HG02798 (cell line): Measurements from ENCODE around the gene DNMT3B.
"Not testable (repeated sequence)": the region's sequence is repeated elsewhere in the genome, so short reads cannot be mapped to it uniquely, and the experiment has no call there.

Source experiments
- ATAC-seq: cut with Tn5 transposase; IDR thresholded peaks from one replicate; pipeline ENCODE4 v1.9.1; 2021; ENCODE audit warnings: mild to moderate bottlenecking; ENCODE audit not compliant: unreplicated experiment, poor library complexity

The DNMT3B gene

GRCh38 chr20:32762754-32763201 is 593 bp downstream of the DNMT3B start:
- ATAC-seq, result no peak

GRCh38 chr20:32763202-32764004 is 1.2 kb downstream of the DNMT3B start:
- no peak for ATAC-seq

DNA sequence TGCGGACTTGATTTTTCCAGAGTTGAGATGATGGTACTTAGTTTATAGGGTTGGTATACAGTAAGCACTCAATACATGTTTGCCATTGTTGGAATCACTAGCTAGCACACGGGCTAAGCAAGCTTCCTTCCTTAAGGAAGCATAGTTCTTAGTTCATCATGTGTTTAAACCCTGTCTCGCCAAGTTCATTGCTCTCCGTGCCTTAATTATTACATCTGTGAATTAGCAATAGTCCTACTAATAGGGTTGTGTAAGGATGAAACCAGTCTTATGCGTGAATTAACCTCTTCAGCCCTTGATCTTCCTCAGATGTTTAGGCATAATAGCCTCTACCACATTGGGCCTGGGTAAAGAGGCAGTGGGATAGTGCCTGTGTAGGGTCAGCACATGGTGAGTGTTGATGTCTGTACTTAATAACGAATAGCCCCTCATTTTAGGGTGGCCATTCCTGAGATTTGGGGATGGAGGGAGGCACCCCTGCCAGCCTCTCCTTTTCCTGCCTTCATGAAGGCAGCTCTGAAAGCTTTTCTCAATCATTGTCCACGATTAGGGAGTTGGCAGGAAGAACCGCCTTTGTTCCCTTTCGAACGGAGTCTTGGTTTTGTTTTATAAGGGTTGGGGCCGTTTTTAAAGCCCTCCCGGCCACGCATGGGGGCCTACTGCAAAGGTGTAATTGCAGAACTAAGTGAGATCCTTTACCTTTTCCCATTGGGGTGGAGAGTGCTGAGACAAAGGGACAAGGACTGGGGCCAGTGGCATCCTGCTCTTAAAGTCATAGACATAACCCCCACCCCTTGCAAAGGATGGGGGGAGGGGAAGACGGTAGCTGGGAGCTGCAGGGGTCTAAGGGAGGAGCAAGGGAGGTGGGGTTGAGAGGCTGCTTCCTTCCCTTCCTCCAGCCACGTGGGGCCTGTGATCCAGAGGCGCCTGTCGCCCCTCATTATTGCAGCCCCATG is 2.1 kb downstream of the DNMT3B start:
- ATAC-seq, result no peak

DNA sequence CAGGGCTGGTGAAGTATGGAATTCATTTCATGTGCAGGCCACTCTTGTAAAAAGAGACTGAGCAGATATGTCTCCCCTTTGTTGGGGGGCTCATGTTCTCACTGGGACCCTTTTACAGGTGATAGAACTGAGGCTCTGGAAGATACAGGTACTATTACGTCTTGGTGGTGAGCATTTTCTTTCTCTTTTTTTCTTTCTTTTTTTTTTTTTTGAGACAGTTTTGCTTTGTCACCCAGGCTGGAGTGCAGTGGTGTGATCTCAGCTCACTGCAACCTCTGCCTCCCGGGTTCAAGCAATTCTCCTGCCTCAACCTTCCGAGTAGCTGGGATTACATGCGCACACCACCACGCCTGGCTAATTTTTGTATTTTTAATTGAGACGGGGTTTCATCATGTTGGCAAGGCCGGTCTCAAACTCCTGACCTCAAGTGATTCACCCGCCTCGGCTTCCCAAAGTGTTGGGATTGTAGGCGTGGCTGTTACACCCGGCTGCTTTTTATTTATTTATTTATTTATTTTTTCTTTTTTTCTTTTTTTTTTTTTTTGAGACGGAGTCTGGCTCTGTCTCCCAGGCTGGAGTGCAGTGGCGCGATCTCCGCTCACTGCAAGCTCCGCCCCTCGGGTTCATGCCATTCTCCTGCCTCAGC is 3.2 kb downstream of the DNMT3B start:
- ATAC-seq, result not testable (repeated sequence)

- no peak for ATAC-seq
These were observed 5.4 kb downstream of the DNMT3B start for GRCh38 chr20:32767418-32768198.

- no peak for ATAC-seq
These were observed 9.9 kb downstream of the DNMT3B start for GRCh38 chr20:32772046-32772445.

DNA sequence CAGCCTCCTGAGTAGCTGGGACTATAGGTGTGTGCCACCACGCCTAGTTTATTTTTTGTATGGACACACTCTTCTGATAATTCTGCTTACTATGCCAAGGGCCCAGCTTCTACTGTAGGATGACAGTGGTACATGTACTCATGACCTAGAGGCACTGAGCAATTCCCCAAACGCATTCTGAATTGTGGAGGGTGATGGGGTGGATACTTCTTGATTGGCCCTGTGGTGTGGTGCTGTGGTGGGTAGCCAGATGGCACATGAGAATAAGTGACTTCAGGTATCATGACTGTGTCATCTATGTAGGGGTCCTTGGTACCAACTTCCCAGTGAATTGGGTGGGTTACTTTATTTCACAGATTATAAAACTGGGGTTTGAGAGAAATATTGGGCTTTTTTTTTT is 11.0 kb downstream of the DNMT3B start:
- ATAC-seq, result no peak

GRCh38 chr20:32773855-32774254 is 11.7 kb downstream of the DNMT3B start:
- no peak for ATAC-seq

DNA sequence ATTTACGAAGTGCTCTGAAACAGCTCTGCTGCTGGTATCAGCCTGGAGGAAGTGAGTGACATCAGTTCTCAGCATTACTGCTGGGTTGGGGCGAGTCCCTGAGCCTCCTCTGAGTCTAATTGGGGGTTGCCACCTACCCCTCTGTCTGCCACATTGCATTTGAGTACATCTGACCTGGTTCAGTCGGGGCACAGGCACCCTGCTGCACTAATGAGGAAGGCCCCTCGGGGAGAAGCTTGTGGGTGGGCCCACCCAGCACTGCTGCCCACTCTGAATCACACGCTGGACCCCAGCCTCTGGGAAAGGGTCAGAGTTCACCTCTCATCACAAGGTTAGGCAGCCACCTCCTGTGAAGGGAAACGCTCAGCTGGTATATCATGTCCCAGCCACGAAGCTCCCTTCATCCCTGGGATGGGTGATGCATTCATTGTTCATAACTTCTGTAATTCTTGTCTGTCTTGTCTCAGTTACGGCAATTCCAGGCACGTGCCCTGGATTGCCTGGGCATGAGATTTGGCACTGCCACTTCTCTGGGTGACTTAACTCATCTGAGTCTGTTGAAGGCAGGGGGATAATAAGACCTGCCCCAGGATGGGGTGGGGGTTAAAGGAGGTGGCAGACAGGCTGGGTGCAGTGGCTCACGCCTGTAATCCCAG is 13.3 kb downstream of the DNMT3B start:
- ATAC-seq, result no peak

DNA sequence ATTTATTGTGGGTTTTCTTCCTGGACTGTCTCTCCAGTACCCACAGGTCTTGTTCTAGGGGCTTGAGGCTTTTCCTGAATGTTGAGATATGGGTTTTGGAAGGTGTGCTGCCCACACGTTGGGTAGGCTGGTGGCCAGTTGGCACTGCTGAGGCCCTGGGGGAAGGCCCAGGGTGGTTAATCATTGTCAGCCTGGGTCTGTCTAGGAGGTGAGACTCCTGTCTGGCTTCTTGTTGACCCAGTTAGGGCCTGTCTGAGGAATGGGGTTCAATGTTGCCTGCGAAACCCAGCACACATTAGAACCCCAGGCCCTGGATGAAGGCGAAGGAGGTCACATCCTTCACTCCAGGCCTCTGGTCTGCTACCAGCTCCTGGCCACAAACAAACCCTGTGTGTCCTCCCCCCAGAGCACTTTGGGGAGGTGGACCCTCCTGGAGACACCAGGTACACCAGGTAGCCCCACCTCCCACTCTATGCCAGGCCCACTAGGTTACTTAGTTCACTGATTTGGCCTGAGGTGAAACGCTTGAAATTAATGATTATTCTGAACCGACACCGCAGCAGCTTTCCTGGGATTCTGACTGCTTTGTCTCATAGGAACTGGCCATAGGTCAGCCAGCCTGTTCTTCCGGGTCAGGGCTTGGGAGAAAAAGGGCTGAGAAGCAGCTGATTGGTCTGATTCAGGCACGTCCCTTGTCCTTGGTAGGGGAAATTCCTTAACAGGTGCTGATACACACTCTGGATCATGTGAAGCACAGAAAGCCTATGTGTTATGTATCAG is 15.2 kb downstream of the DNMT3B start:
- ATAC-seq, result no peak

DNA sequence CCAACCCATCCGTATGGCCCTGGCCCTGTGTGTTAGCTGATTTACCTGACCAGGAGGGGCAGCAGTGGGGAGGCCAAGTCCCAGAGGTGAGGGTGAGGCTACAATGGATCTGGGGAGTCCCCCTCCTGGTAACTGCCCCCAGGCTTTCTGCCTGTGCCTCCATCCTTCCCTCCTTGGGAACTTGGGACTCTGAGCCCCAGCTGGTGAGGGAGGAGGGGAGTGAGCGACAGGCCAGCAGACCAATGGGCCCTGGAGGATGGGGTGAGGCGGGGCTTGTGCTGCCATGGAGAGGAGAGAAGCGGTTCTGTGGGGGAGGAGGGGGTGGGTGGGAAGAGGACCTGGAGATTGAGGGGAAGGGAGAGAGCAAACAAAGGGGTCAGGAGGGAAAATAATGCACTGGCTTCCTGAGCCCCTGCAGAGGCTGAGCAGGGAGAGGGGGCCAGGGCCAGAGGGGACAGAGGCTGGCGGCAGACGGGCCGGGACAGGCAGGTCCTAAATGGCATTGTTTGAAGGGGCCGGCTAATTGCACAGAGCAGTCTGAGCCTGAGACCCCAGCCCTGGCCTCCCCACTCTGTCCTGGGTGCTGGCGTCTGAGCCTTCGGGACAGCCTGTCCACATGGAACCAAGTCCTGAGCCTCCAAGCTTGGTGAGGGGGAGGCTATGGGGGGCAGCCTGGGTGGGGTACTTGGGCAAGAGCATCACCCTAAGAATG is 17.5 kb downstream of the DNMT3B start:
- ATAC-seq, result no peak

- no peak for ATAC-seq
These were observed 18.1 kb downstream of the DNMT3B start for GRCh38 chr20:32780278-32780677.

DNA sequence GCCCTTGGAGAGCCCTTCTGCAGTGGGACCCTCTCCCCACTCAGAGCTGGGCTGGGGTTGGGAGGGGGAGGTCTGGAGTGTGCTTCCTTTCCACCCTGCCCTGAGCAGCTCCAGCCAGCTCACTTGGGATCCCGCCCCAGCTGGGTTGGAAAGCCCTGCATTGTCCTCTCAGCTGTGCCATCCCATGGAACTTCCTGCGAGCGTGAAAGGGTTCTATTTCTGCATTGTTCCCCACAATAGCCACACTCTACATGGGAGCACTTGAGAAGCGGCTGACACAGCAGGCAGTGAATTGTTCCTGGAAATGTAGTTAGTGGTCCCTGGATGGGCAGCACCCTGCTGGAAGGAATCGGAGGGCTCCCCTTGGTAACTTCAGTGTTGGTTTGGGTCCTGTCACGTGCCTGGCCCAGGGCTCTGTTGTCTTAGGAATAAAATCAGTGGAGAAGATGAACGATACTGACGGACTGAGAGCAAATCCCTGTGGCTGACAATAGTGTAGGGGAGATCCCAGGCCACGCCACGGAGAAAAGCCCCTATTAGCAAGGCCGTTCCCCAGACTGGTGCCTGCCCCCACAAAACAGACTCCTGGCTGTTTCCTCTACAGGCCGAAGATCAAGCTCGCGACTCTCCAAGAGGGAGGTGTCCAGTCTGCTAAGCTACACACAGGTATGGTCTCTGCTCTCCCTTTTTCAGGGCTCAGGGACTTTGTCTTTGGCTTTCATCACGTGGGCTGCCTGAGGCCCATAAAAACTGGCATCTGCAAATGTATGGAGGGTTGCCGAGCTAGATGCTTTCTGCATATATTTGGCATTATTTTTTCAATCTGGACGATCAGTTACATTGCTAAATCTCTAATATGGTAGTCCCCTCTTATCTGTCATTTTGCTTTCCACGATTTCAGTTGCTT is 18.8 kb downstream of the DNMT3B start:
- ATAC-seq, result no peak

DNA sequence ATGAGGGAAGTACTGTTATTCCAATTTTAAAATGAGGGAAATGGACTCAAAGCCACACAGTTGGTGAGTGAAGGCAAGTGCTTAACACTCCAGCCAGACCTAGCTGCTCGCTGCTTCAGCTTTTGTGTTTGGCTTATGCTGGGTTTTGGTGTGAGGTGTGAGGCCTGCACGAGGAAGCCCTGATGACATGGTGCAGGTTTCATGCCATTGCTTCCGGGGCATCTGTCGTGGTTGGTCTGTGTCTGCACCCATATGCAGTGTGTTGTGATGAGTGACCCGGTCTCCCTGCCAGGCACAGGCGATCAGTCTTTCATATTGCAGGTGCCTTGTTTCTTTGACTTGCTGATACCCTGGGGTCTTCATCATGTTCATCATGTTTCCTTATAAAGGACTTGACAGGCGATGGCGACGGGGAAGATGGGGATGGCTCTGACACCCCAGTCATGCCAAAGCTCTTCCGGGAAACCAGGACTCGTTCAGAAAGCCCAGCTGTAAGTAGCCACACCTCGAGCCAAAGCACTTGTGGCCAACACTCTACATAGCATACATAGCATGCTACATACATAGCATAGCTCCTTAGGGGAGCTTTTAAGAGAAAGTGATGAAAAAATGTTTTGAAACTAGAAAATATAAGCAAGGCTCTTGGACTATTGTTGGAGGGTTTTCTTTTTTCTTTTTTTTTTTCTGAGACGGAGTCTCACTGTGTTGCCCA is 22.3 kb downstream of the DNMT3B start:
- ATAC-seq, result no peak

- no peak for ATAC-seq
These were observed 24.0 kb downstream of the DNMT3B start for GRCh38 chr20:32786059-32786760.

- no peak for ATAC-seq
These were observed 25.0 kb downstream of the DNMT3B start for GRCh38 chr20:32787168-32787567.
